ENCODE measurements around the gene IFNK.

DNA sequence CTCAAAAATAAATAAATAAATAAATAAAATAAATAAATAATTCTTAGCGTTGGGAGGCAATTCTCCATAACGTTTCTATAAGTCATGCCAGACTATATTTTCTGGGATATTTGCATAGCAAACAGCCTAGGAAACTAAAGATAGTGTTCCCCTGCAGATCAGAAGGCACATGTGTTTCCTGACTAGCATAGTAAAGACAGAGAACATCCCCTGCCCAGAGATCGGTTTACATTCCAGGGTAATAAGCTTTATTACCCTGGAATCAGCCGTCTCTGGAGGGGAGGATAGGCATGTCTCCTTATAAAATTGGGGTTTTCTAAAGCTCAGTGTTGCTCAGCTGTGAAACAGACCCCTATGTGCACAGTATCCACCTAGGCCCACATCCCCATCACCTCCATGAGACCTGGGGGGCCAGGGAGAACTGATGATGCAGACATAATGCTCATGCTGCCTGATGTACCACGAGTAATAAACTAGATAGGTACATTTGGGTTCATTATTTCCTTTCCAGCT, 36.9 kb upstream of the IFNK start:
- TF ChIP-seq, protein P1, sequence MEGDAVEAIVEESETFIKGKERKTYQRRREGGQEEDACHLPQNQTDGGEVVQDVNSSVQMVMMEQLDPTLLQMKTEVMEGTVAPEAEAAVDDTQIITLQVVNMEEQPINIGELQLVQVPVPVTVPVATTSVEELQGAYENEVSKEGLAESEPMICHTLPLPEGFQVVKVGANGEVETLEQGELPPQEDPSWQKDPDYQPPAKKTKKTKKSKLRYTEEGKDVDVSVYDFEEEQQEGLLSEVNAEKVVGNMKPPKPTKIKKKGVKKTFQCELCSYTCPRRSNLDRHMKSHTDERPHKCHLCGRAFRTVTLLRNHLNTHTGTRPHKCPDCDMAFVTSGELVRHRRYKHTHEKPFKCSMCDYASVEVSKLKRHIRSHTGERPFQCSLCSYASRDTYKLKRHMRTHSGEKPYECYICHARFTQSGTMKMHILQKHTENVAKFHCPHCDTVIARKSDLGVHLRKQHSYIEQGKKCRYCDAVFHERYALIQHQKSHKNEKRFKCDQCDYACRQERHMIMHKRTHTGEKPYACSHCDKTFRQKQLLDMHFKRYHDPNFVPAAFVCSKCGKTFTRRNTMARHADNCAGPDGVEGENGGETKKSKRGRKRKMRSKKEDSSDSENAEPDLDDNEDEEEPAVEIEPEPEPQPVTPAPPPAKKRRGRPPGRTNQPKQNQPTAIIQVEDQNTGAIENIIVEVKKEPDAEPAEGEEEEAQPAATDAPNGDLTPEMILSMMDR (IDR thresholded peaks at IDR 0.05; ENCODE audit: insufficient read depth, low read length, poor library complexity, severe bottlenecking), result no peak
- TF ChIP-seq EZH2phosphoT487 (conservative IDR thresholded peaks at IDR 0.05; ENCODE audit: low read length), result no peak

Measured in SU-DHL-6 (cell line).